DOHH2 (cell line): ENCODE data around the gene RASSF4.

Experiments used
- CTCF ChIP-seq: fragments of 200-600 bp; sonication (generic); IDR thresholded peaks from one replicate; pipeline ENCODE4 v1.5.1; 2014; ENCODE audit warnings: antibody characterized with exemption, mild to moderate bottlenecking, low read depth, low read length; ENCODE audit not compliant: poor library complexity, severe bottlenecking
- EZH2phosphoT487 ChIP-seq: fragments of 200-600 bp; sonication (generic); IDR thresholded peaks from 2 replicates; pipeline ENCODE4 v1.6.1; 2017; ENCODE audit warnings: borderline replicate concordance, mild to moderate bottlenecking, antibody characterized with exemption, low read length, moderate library complexity, mixed read lengths

DNA sequence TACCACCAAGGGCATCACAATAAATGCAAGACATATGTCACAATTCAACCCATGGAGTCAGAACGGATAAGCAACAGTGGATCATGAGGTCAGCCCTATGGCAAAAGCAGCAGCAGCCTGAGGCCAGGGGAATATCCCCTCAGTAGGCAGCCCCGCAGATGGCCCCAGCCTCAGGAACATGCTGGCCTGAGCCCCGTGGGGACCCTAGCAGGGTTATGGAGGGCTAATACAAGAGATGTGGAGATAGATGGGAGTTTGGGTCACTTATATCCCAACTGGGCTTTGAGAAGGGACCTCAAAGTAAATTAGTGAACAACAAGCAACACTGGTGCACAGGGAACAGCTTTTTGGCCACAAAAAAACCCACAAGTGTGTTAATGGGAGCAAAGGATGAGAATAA, 39.4 kb upstream of the RASSF4 start:
- TF ChIP-seq CTCF = no peak
- no peak for TF ChIP-seq EZH2phosphoT487
